T-cell (primary cell): ENCODE data around the gene DCAF12. TPM values are rescaled to one million over a fixed set of nuclear protein-coding genes. Genes with fewer than 3 reads are reported as not detected.
A peak's percentile ranks its signal among the peaks of the same experiment; 100 is the strongest.

Source experiments
- ATAC-seq, 4 experiments: fragments of 200-7000 bp in 3 of 4; fragments of 150-1000 bp in 1 of 4; cut with Tn5 transposase; replicated peaks in 1 of 4; 1 replicate in 3 of 4; 2 replicates in 1 of 4; pipeline ENCODE4 v1.10.0; 2021; ENCODE audit warnings: moderate library complexity in 3 of 4, mild to moderate bottlenecking in 2 of 4, moderate number of reproducible peaks in 1 of 4
- CTCF ChIA-PET, 2 donors: fragments of 300-600 bp; sonication (Branson Sonifier 250); formaldehyde crosslinking; loops; one replicate each; lab custom pipeline; 2022; ENCODE audit warnings: antibody characterized with exemption in 2 of 2; lab: Charles Lee
- POLR2A ChIA-PET, 2 donors: fragments of 300-600 bp; sonication (Branson Sonifier 250); formaldehyde crosslinking; loops; one replicate each; lab custom pipeline; 2022; ENCODE audit warnings: antibody characterized with exemption in 2 of 2; lab: Charles Lee
- DNase-seq, 35 experiments: peaks; one replicate each; pipeline versions ENCODE4 v3.0.0 to v3.0.0-alpha.2; 2013 to 2023
- H3K27ac ChIP-seq: one replicate; pipeline ENCODE4 v1.5.1; 2013; ENCODE audit warnings: low read length
- H3K27me3 ChIP-seq, 2 experiments: replicated peaks in 1 of 2; 1 replicate in 1 of 2; 2 replicates in 1 of 2; pipeline versions ENCODE4 v1.6.1 to v1.7.0; 2013; ENCODE audit warnings: low read length in 1 of 2, mixed read lengths in 1 of 2; ENCODE audit not compliant: control insufficient read depth in 2 of 2, insufficient read depth in 2 of 2; ENCODE audit errors: extremely low read depth in 1 of 2
- H3K36me3 ChIP-seq, 2 donors: 1 replicate in 1 of 2; 2 replicates in 1 of 2; pipeline versions ENCODE4 v1.6.1 to v1.7.0; 2013; ENCODE audit warnings: low read length in 1 of 2; ENCODE audit not compliant: control insufficient read depth in 2 of 2, insufficient read depth in 1 of 2; ENCODE audit errors: extremely low read depth in 1 of 2
- H3K4me1 ChIP-seq, 2 experiments: 1 replicate in 1 of 2; 2 replicates in 1 of 2; pipeline versions ENCODE4 v1.6.1 to v1.7.0; 2013; ENCODE audit warnings: low read length in 2 of 2, mixed read lengths in 1 of 2; ENCODE audit not compliant: insufficient read depth in 2 of 2, control insufficient read depth in 1 of 2; ENCODE audit errors: extremely low read depth in 1 of 2
- H3K4me3 ChIP-seq, 2 donors: 1 replicate in 1 of 2; 2 replicates in 1 of 2; pipeline versions ENCODE4 v1.5.1 to v1.7.0; 2013; ENCODE audit warnings: mild to moderate bottlenecking in 2 of 2, low read length in 1 of 2, moderate library complexity in 1 of 2; ENCODE audit not compliant: control insufficient read depth in 1 of 2; ENCODE audit errors: extremely low read depth in 1 of 2
- H3K9me3 ChIP-seq: 2 replicates; pipeline ENCODE4 v1.7.0; 2013
- H3K27ac Mint-ChIP-seq, 2 donors: one replicate each; pipeline ENCODE4 v1.8.0; 2020 to 2021; ENCODE audit warnings: mild to moderate bottlenecking in 2 of 2, mixed read lengths in 2 of 2
- H3K27me3 Mint-ChIP-seq, 2 donors: one replicate each; pipeline ENCODE4 v1.8.0; 2021 to 2022; ENCODE audit warnings: mixed read lengths in 2 of 2
- H3K36me3 Mint-ChIP-seq: one replicate; pipeline ENCODE4 v1.8.0; 2021; ENCODE audit warnings: mixed read lengths
- H3K4me1 Mint-ChIP-seq, 3 donors: one replicate each; pipeline ENCODE4 v1.8.0; 2020 to 2022; ENCODE audit warnings: mixed read lengths in 3 of 3, mild to moderate bottlenecking in 1 of 3
- H3K4me3 Mint-ChIP-seq, 3 donors: one replicate each; pipeline ENCODE4 v1.8.0; 2020 to 2022; ENCODE audit warnings: mild to moderate bottlenecking in 3 of 3, mixed read lengths in 3 of 3, moderate library complexity in 3 of 3
- H3K9me3 Mint-ChIP-seq, 3 donors: one replicate each; pipeline ENCODE4 v1.8.0; 2020 to 2022; ENCODE audit warnings: mixed read lengths in 3 of 3
- WGBS: methylation state at CpG from one replicate; pipeline ENCODE4 v1.1.5; 2013; ENCODE audit warnings: missing lambda C conversion rate; ENCODE audit not compliant: insufficient coverage; 5-methylcytosine and 5-hydroxymethylcytosine counted together
- total RNA-seq, 35 experiments: library from RNA in 6 of 35; stranded (reverse) in 6 of 35; fragments of 120-200 nt in 1 of 35; gene quantifications; one replicate each; pipeline versions ENCODE4 v1.2.1 to v1.2.4 and lab custom pipeline; 2013 to 2026

The DCAF12 gene
- total RNA-seq, 5 donors from 2014 or later (not counting 1 experiment from before 2014, with no cell fraction given) = 15.5 to 29.1 (median 23.3) TPM

- WGBS = 40% methylated on average over 1 of the region's 4 CpGs
- peaks cover 0 to 28% of the 10 kb centered on the region in 2 donors for H3K36me3 ChIP-seq
- Mint-ChIP-seq H3K4me1 (peaks cover 52 to 64% (median 61%) of the 10 kb centered on the region in 3 donors), H3K36me3 (peaks cover 28% of the 10 kb centered on the region), H3K27me3 (no peaks in the 10 kb centered on the region), H3K27ac (peak overlapping the region; percentile 83 to 94), H3K9me3 (no peaks in the 10 kb centered on the region), H3K4me3 (peak overlapping the region; percentile 97 to 98 (median 98))
- H3K4me3 ChIP-seq = no peak overlapping the region
- no peaks in the 10 kb centered on the region for H3K9me3 ChIP-seq
- H3K27me3 ChIP-seq = no peaks in the 10 kb centered on the region
- ChIA-PET CTCF (no interaction called here), POLR2A (interaction anchor here (0.5 kb wide), 2 partner anchors 33 to 40 kb away, joined by 4 to 8 read pairs; no protein-coding TSS in a partner anchor)
- ATAC-seq = no peak
- H3K27ac ChIP-seq = peak overlapping the region; percentile 89
- peak in 1 of 35 experiments; percentile 17 for DNase-seq
- H3K4me1 ChIP-seq = peaks cover 26 to 40% of the 10 kb centered on the region in 2 experiments
Measured at GRCh38 chr9:34124099-34124498, 2.4 kb downstream of the DCAF12 start.

DNA sequence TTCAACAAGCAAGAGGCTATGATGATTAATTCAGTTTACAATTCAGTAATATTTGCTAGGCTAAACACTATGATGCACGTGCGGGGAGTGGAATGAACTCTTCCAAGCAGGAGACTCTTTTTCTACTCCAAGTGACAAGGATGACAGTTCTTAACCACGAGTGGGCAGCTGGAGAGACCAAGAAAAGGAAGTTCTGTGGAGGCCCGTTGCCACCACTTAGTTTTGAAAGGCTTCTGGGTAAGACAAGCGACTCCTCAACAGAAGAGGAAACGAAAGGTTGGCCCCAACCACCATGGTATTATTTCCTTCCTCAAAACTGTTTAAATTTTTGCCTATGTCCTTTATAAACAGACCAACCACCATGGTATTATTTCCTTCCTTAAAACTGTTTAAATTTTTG, 2.8 kb downstream of the DCAF12 start:
- peak overlapping the region; percentile 83 to 94 for H3K27ac Mint-ChIP-seq
- peaks cover 26 to 40% of the 10 kb centered on the region in 2 experiments for H3K4me1 ChIP-seq
- CTCF ChIA-PET = interaction anchor here in 1 of 2 donors (1.2 kb wide), 1 partner anchor 48 kb away, joined by 3 read pairs; no protein-coding TSS in a partner anchor
- peak overlapping the region; percentile 89 for H3K27ac ChIP-seq
- peaks cover 28% of the 10 kb centered on the region for H3K36me3 Mint-ChIP-seq
- no peaks in the 10 kb centered on the region for H3K27me3 ChIP-seq
- DNase-seq = peak in 12 of 35 experiments; percentile 4 to 49 (median 12)
- POLR2A ChIA-PET = interaction anchor here (0.5 kb wide), 2 partner anchors 33 to 40 kb away, joined by 4 to 8 read pairs; no protein-coding TSS in a partner anchor
- WGBS = 10% methylated on average over 5 of the region's 6 CpGs
- peaks cover 0 to 32% of the 10 kb centered on the region in 2 donors for H3K36me3 ChIP-seq
- ATAC-seq = no peak
- no peak overlapping the region for H3K4me3 ChIP-seq
- H3K4me3 Mint-ChIP-seq = peak overlapping the region; percentile 97 to 98 (median 98)
- H3K27me3 Mint-ChIP-seq = no peaks in the 10 kb centered on the region
- H3K9me3 ChIP-seq = no peaks in the 10 kb centered on the region
- no peaks in the 10 kb centered on the region for H3K9me3 Mint-ChIP-seq
- peaks cover 55 to 64% (median 61%) of the 10 kb centered on the region in 3 donors for H3K4me1 Mint-ChIP-seq

DNA sequence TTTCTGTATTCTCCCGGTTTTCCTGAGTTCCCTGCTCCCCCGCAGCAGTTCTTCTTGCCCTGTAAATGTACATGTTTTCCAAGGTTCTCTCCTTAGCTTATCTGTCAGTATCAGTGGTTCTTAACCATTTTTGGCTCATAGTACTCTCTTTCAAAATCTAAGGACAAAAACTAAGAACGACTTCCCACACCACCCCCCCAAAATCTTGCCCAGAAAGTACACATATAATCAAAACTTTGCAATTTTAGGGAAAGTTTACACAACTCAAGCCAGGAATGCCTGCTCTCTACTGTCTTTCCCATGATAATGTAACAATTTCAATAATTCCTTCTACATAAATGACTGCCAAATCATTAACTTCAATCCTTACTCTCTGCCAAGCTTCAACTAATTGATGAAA, 4.5 kb downstream of the DCAF12 start:
- POLR2A ChIA-PET = interaction anchor here in 1 of 2 donors (0.6 kb wide), 1 partner anchor 62 kb away, joined by 3 read pairs; no protein-coding TSS in a partner anchor
- Histone ChIP-seq H3K27me3 (no peaks in the 10 kb centered on the region), H3K4me3 (no peak overlapping the region), H3K9me3 (no peaks in the 10 kb centered on the region), H3K36me3 (peaks cover 0 to 43% of the 10 kb centered on the region in 2 donors), H3K4me1 (peaks cover 26 to 36% of the 10 kb centered on the region in 2 experiments), H3K27ac (no peak overlapping the region)
- Mint-ChIP-seq H3K9me3 (no peaks in the 10 kb centered on the region), H3K36me3 (peaks cover 32% of the 10 kb centered on the region), H3K27ac (no peak overlapping the region), H3K4me1 (peaks cover 52 to 59% (median 57%) of the 10 kb centered on the region in 3 donors), H3K27me3 (no peaks in the 10 kb centered on the region), H3K4me3 (no peak overlapping the region)
- no peak for ATAC-seq
- CTCF ChIA-PET = interaction anchor here in 1 of 2 donors (0.7 kb wide), 1 partner anchor 337 kb away, joined by 6 read pairs; no protein-coding TSS in a partner anchor
- DNase-seq = no peak
- WGBS = 91% methylated on average over 3 of the region's 3 CpGs

DNA sequence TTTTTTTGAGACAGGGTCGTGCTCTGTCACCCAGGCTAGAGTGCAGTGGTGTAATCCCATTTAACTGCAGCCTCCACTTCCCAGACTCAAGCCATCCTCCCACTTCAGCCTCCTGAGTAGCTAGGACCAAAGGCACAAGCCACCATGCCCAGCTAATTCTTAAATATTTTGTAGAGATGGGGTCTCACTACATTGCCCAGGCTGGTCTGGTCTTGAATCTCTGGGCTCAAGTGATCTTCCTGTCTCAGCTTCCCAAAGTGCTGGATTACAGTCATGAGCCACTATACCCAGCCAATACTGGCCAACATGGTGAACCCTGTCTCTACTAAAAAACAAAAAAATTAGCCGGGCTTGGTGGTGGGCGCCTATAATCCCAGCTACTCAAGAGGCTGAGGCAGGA, 6.8 kb downstream of the DCAF12 start:
- Histone ChIP-seq H3K27ac (no peak overlapping the region), H3K36me3 (peaks cover 6 to 46% of the 10 kb centered on the region in 2 donors), H3K27me3 (no peaks in the 10 kb centered on the region), H3K4me1 (peaks cover 15 to 21% of the 10 kb centered on the region in 2 experiments), H3K4me3 (no peak overlapping the region), H3K9me3 (no peaks in the 10 kb centered on the region)
- no peak for DNase-seq
- POLR2A ChIA-PET = interaction anchor here in 1 of 2 donors (0.7 kb wide), 1 partner anchor 146 kb away, joined by 10 read pairs; no protein-coding TSS in a partner anchor
- CTCF ChIA-PET = interaction anchor here (0.6 to 0.7 kb wide), 3 partner anchors 13 to 1401 kb away, joined by 5 to 6 read pairs (median 5); no protein-coding TSS in a partner anchor
- Mint-ChIP-seq H3K9me3 (no peaks in the 10 kb centered on the region), H3K27ac (no peak overlapping the region), H3K36me3 (peaks cover 43% of the 10 kb centered on the region), H3K27me3 (no peaks in the 10 kb centered on the region), H3K4me3 (no peak overlapping the region), H3K4me1 (peaks cover 44 to 47% (median 46%) of the 10 kb centered on the region in 3 donors)
- 100% methylated on average over 2 of the region's 3 CpGs for WGBS
- no peak for ATAC-seq

GRCh38 chr9:34114436-34114835, 12.1 kb downstream of the DCAF12 start:
- peaks cover 33% of the 10 kb centered on the region for H3K36me3 Mint-ChIP-seq
- Histone ChIP-seq H3K9me3 (no peaks in the 10 kb centered on the region), H3K27me3 (no peaks in the 10 kb centered on the region), H3K4me1 (no peaks in the 10 kb centered on the region), H3K27ac (no peak overlapping the region), H3K36me3 (peaks cover 18 to 34% of the 10 kb centered on the region in 2 donors), H3K4me3 (no peak overlapping the region)
- H3K27ac Mint-ChIP-seq = no peak overlapping the region
- DNase-seq = no peak
- no peak for ATAC-seq
- ChIA-PET CTCF (no interaction called here), POLR2A (no interaction called here)
- 100% methylated on average over 2 of the region's 4 CpGs for WGBS
- peaks cover 17 to 26% (median 22%) of the 10 kb centered on the region in 3 donors for H3K4me1 Mint-ChIP-seq
- no peak overlapping the region for H3K4me3 Mint-ChIP-seq
- no peaks in the 10 kb centered on the region for H3K27me3 Mint-ChIP-seq
- H3K9me3 Mint-ChIP-seq = no peaks in the 10 kb centered on the region

DNA sequence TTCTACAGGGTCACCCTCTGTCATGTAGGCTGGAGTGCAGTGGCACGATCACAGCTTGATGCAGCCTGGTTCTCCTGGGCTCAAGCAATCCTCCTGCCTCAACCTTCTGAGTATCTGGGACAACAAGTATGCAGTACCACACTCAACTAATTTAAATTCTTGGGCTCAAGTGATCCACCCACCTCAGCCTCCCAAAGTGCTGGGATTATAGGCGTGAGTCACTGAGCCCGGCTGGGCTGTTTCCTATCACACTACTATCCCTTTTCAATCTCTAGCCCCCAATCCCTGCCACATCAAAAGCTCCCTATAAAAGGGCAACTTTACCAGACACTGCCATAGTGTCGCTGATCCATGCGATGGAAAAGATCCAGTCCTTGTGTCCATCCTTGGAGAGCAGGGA, 20.4 kb downstream of the DCAF12 start:
- H3K4me1 ChIP-seq = no peaks in the 10 kb centered on the region
- ChIA-PET POLR2A (no interaction called here), CTCF (no interaction called here)
- 100% methylated on average over 3 of the region's 5 CpGs for WGBS
- no peak overlapping the region for H3K4me3 ChIP-seq
- Mint-ChIP-seq H3K27ac (no peak overlapping the region), H3K36me3 (peaks cover 31% of the 10 kb centered on the region), H3K4me3 (no peak overlapping the region), H3K4me1 (peaks cover 6 to 12% (median 9%) of the 10 kb centered on the region in 3 donors), H3K27me3 (no peaks in the 10 kb centered on the region), H3K9me3 (no peaks in the 10 kb centered on the region)
- H3K9me3 ChIP-seq = no peaks in the 10 kb centered on the region
- no peak for DNase-seq
- H3K27me3 ChIP-seq = no peaks in the 10 kb centered on the region
- H3K36me3 ChIP-seq = peaks cover 33 to 80% of the 10 kb centered on the region in 2 donors
- ATAC-seq = no peak
- H3K27ac ChIP-seq = no peak overlapping the region
